ENCODE data around the gene CTNNA2.

Gene CTNNA2

DNA sequence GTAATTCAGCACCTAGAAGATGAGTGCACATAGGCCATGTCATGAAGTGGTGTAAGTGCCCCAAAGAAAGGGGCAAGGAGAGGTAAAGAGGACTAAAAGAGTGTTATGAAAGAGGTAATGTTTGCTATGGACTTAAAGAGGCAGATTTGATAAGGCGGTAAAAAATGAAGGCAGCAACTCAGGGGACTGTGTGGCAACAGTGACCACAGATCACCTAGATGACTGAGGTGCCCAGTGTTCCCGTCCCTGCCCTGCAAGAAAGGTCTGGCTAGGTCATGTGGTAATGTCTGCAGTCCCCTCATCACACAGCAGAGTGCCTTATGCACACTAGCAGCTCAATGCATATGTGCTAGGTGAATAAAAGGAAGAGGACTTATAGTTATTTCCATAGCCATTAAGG is 434.9 kb downstream of the CTNNA2 start:
- TF ChIP-seq SIN3A (IDR thresholded peaks at IDR 0.05; ENCODE audit: borderline replicate concordance, insufficient read depth, low read length) (no peak), TAF1 (IDR thresholded peaks at IDR 0.05; ENCODE audit: borderline replicate concordance, insufficient read depth, low read length) (no peak), FOXP2 (optimal IDR thresholded peaks at IDR 0.05; ENCODE audit: borderline replicate concordance, extremely low read depth, extremely low read length, insufficient read depth) (no peak), POLR2AphosphoS5 (IDR thresholded peaks at IDR 0.05; ENCODE audit: low read depth, low read length) (no peak)
- TF ChIP-seq, protein P1, sequence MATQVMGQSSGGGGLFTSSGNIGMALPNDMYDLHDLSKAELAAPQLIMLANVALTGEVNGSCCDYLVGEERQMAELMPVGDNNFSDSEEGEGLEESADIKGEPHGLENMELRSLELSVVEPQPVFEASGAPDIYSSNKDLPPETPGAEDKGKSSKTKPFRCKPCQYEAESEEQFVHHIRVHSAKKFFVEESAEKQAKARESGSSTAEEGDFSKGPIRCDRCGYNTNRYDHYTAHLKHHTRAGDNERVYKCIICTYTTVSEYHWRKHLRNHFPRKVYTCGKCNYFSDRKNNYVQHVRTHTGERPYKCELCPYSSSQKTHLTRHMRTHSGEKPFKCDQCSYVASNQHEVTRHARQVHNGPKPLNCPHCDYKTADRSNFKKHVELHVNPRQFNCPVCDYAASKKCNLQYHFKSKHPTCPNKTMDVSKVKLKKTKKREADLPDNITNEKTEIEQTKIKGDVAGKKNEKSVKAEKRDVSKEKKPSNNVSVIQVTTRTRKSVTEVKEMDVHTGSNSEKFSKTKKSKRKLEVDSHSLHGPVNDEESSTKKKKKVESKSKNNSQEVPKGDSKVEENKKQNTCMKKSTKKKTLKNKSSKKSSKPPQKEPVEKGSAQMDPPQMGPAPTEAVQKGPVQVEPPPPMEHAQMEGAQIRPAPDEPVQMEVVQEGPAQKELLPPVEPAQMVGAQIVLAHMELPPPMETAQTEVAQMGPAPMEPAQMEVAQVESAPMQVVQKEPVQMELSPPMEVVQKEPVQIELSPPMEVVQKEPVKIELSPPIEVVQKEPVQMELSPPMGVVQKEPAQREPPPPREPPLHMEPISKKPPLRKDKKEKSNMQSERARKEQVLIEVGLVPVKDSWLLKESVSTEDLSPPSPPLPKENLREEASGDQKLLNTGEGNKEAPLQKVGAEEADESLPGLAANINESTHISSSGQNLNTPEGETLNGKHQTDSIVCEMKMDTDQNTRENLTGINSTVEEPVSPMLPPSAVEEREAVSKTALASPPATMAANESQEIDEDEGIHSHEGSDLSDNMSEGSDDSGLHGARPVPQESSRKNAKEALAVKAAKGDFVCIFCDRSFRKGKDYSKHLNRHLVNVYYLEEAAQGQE (IDR thresholded peaks at IDR 0.05; ENCODE audit: insufficient read depth in 1 of 2, low read depth in 2 of 2, low read length in 2 of 2), result no peak

DNA sequence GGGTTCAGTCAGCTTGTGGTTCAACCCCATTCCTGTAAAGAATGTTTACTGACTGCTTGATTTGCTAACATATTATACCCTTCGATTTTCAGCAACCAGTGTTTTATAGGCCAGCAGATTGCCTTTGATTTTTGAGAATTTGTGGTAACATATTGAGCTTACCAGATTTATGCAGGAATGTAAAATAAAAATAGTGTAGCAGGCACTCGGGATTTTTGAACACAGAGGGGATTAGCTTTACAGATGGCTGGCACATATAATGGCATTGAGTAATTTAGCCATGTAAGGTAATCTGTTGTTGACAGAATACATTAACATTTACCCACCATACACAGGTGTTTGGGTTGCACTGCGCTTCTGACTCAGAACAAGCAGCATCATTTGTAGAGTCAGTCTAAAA is 437.7 kb downstream of the CTNNA2 start:
- TF ChIP-seq SIN3A (IDR thresholded peaks at IDR 0.05; ENCODE audit: borderline replicate concordance, insufficient read depth, low read length), result no peak
- TF ChIP-seq, protein P1 (IDR thresholded peaks at IDR 0.05; ENCODE audit: insufficient read depth in 1 of 2, low read depth in 2 of 2, low read length in 2 of 2), result no peak
- TF ChIP-seq FOXP2 (optimal IDR thresholded peaks at IDR 0.05; ENCODE audit: borderline replicate concordance, extremely low read depth, extremely low read length, insufficient read depth), result no peak
- no peak for TF ChIP-seq TAF1 (IDR thresholded peaks at IDR 0.05; ENCODE audit: borderline replicate concordance, insufficient read depth, low read length)
- TF ChIP-seq POLR2AphosphoS5 (IDR thresholded peaks at IDR 0.05; ENCODE audit: low read depth, low read length), result no peak

DNA sequence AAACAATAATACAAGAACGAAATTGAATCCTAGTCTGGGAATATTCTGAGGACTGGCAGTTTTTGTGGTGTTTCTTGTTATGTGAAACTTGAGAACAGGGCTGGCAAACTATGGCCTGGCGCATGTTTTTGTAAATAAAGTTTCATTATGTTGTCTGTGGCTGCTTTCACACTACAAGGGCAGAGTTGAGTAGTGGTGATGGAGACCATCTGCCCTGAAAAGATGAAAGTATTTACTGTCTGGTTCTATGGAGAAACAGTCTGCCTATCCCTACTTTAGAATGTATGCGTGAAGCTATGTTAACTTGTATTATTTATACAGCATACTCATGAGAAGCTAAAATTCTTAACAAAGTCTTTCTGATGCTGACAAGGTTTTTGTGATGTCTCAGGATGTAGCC is 439.8 kb downstream of the CTNNA2 start:
- TF ChIP-seq, protein P1 (IDR thresholded peaks at IDR 0.05; ENCODE audit: insufficient read depth in 1 of 2, low read depth in 2 of 2, low read length in 2 of 2), result no peak
- TF ChIP-seq POLR2AphosphoS5 (IDR thresholded peaks at IDR 0.05; ENCODE audit: low read depth, low read length) (no peak), FOXP2 (optimal IDR thresholded peaks at IDR 0.05; ENCODE audit: borderline replicate concordance, extremely low read depth, extremely low read length, insufficient read depth) (no peak), SIN3A (IDR thresholded peaks at IDR 0.05; ENCODE audit: borderline replicate concordance, insufficient read depth, low read length) (no peak), TAF1 (IDR thresholded peaks at IDR 0.05; ENCODE audit: borderline replicate concordance, insufficient read depth, low read length) (no peak)

DNA sequence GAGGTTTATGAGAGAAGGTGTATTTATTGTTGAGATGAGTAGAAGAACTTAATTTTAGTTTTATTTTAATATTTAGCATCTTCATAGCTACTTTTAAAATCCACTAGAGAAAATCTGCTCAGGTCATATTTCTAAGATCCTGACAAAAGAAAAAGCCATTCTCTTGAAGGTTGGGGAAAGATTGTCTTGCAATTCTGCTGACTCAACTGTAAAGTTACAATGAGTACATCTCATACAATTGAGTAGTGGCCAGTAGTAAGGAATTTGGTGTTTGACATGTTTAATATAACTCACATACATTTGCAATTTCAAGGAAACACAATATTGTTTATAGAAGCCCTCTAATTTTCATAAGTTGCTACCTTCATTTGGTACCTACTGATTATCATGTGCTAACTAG is 447.2 kb downstream of the CTNNA2 start:
- TF ChIP-seq FOXP2 (optimal IDR thresholded peaks at IDR 0.05; ENCODE audit: borderline replicate concordance, extremely low read depth, extremely low read length, insufficient read depth) (no peak), SIN3A (IDR thresholded peaks at IDR 0.05; ENCODE audit: borderline replicate concordance, insufficient read depth, low read length) (no peak), POLR2AphosphoS5 (IDR thresholded peaks at IDR 0.05; ENCODE audit: low read depth, low read length) (no peak), TAF1 (IDR thresholded peaks at IDR 0.05; ENCODE audit: borderline replicate concordance, insufficient read depth, low read length) (no peak)
- TF ChIP-seq, protein P1 (IDR thresholded peaks at IDR 0.05; ENCODE audit: insufficient read depth in 1 of 2, low read depth in 2 of 2, low read length in 2 of 2), result no peak

DNA sequence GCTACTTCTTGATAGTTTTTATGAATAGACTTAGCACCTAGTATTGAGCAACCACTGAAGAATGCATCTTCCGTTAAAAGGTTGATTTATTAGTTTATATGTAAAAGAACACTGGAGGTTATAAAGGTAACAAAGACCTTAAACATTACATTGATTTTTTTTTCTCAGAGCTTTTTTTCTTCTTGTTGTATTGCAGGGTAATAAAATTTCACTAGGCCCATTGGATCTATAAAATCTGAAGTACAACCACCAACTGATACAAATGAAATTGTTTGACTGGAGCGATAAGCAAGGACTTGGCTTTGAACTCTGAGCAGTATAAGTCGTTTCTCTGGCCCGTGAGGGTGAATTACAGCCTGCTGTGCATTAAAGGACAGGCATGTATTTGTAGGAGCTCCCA is 447.7 kb downstream of the CTNNA2 start:
- no peak for TF ChIP-seq FOXP2 (optimal IDR thresholded peaks at IDR 0.05; ENCODE audit: borderline replicate concordance, extremely low read depth, extremely low read length, insufficient read depth)
- no peak for TF ChIP-seq TAF1 (IDR thresholded peaks at IDR 0.05; ENCODE audit: borderline replicate concordance, insufficient read depth, low read length)
- TF ChIP-seq, protein P1 (IDR thresholded peaks at IDR 0.05; ENCODE audit: insufficient read depth in 1 of 2, low read depth in 2 of 2, low read length in 2 of 2), result no peak
- no peak for TF ChIP-seq SIN3A (IDR thresholded peaks at IDR 0.05; ENCODE audit: borderline replicate concordance, insufficient read depth, low read length)
- no peak for TF ChIP-seq POLR2AphosphoS5 (IDR thresholded peaks at IDR 0.05; ENCODE audit: low read depth, low read length)
